SU-DHL-6 (cell line): ENCODE data around the gene IFT43.

ENCODE experiments used
- H2AFZ ChIP-seq: fragments of 200-600 bp; sonication (generic); 2 replicates; pipeline ENCODE4 v1.6.1; 2014; ENCODE audit warnings: low read depth, mild to moderate bottlenecking, moderate library complexity, mixed read lengths, antibody characterized with exemption, low read length; ENCODE audit not compliant: severe bottlenecking
- H3F3A ChIP-seq: fragments of 200-600 bp; shearing (Covaris generic); 2 replicates; pipeline ENCODE4 v1.6.0; 2016; ENCODE audit warnings: antibody characterized with exemption, mild to moderate bottlenecking; ENCODE audit not compliant: insufficient read depth
- H3K27ac ChIP-seq: fragments of 200-600 bp; sonication (generic); 2 replicates; pipeline ENCODE4 v1.5.1; 2016; ENCODE audit warnings: low read depth, mild to moderate bottlenecking, low read length, moderate library complexity, mixed read lengths
- H3K27me3 ChIP-seq: fragments of 200-600 bp; sonication (generic), shearing (Covaris generic); 2 replicates; pipeline ENCODE4 v1.6.0; 2014; ENCODE audit warnings: mild to moderate bottlenecking, low read length
- H3K36me3 ChIP-seq: fragments of 200-600 bp; sonication (generic); 2 replicates; pipeline ENCODE4 v1.6.1; 2014; ENCODE audit warnings: mild to moderate bottlenecking, low read length, mixed read lengths
- H3K4me2 ChIP-seq: fragments of 300-600, 200-600 bp; shearing (Covaris generic), sonication (generic); 2 replicates; pipeline ENCODE4 v1.6.0; 2014; ENCODE audit warnings: low read length, low read depth, mild to moderate bottlenecking; ENCODE audit not compliant: poor library complexity, severe bottlenecking
- H3K4me3 ChIP-seq: fragments of 200-600 bp; sonication (generic); 2 replicates; pipeline ENCODE4 v1.5.1; 2014; ENCODE audit warnings: antibody characterized with exemption, low read length, mild to moderate bottlenecking, mixed read lengths; ENCODE audit not compliant: insufficient read depth, poor library complexity, severe bottlenecking
- H3K79me2 ChIP-seq: fragments of 200-600 bp; sonication (generic); 2 replicates; pipeline ENCODE4 v1.6.1; 2014; ENCODE audit warnings: mild to moderate bottlenecking, low read length, moderate library complexity; ENCODE audit not compliant: insufficient read depth
- H3K9ac ChIP-seq: fragments of 200-600 bp; sonication (generic); 2 replicates; pipeline ENCODE4 v1.7.0; 2014; ENCODE audit warnings: mild to moderate bottlenecking, low read length
- H3K9me2 ChIP-seq: fragments of 200-600 bp; sonication (generic); replicated peaks from 2 replicates; pipeline ENCODE4 v1.6.1; 2014; ENCODE audit warnings: low read length; ENCODE audit not compliant: insufficient read depth
- H3K9me3 ChIP-seq: fragments of 200-600 bp; sonication (generic); 2 replicates; pipeline ENCODE4 v1.6.1; 2014; ENCODE audit warnings: low read length, mixed read lengths; ENCODE audit not compliant: insufficient read depth
- H4K20me1 ChIP-seq: fragments of 200-600 bp; sonication (generic); 2 replicates; pipeline ENCODE4 v1.6.1; 2014; ENCODE audit warnings: low read depth, mild to moderate bottlenecking, antibody characterized with exemption, low read length, moderate library complexity, mixed read lengths
- CTCF ChIP-seq: fragments of 200-600 bp; sonication (generic); IDR thresholded peaks from one replicate; pipeline ENCODE4 v1.5.1; 2017; ENCODE audit warnings: antibody characterized with exemption, mild to moderate bottlenecking, low read length, moderate library complexity; ENCODE audit not compliant: insufficient read depth, poor library complexity, severe bottlenecking
- EZH2phosphoT487 ChIP-seq: fragments of 200-600 bp; sonication (generic), shearing (Covaris generic); conservative IDR thresholded peaks from 2 replicates; pipeline ENCODE4 v1.6.1; 2018; ENCODE audit warnings: mild to moderate bottlenecking, antibody characterized with exemption, low read length, moderate library complexity, mixed read lengths

IFT43 gene

GRCh38 chr14:75986439-75986765 lies 839 bp downstream of the IFT43 start:
- peak overlapping the region; percentile 88 for H3K4me2 ChIP-seq
- H3F3A ChIP-seq = no peaks in the 10 kb centered on the region
- peak overlapping the region; percentile 91 for H2AFZ ChIP-seq
- H3K9me3 ChIP-seq = no peaks in the 10 kb centered on the region
- no peaks in the 10 kb centered on the region for H3K9me2 ChIP-seq
- no peaks in the 10 kb centered on the region for H3K36me3 ChIP-seq
- peak overlapping the region; percentile 70 for H3K4me3 ChIP-seq
- TF ChIP-seq EZH2phosphoT487 (no peak), CTCF (no peak)
- H4K20me1 ChIP-seq = no peaks in the 10 kb centered on the region
- H3K9ac ChIP-seq = peak overlapping the region; percentile 61
- H3K27ac ChIP-seq = no peak overlapping the region
- no peaks in the 10 kb centered on the region for H3K27me3 ChIP-seq
- no peaks in the 10 kb centered on the region for H3K79me2 ChIP-seq

GRCh38 chr14:75987201-75987970 lies 1.8 kb downstream of the IFT43 start:
- Histone ChIP-seq H3K27ac (no peak overlapping the region), H2AFZ (no peak overlapping the region), H3K9me2 (no peaks in the 10 kb centered on the region), H3K9ac (no peak overlapping the region), H3K4me2 (no peak overlapping the region), H4K20me1 (no peaks in the 10 kb centered on the region), H3K9me3 (no peaks in the 10 kb centered on the region), H3K79me2 (no peaks in the 10 kb centered on the region), H3K36me3 (no peaks in the 10 kb centered on the region), H3K4me3 (no peak overlapping the region), H3F3A (no peaks in the 10 kb centered on the region), H3K27me3 (no peaks in the 10 kb centered on the region)
- no peak for TF ChIP-seq CTCF
- TF ChIP-seq EZH2phosphoT487 = no peak

- no peak for TF ChIP-seq EZH2phosphoT487
- TF ChIP-seq CTCF = no peak
- H3K79me2 ChIP-seq = no peaks in the 10 kb centered on the region
- no peak overlapping the region for H3K4me2 ChIP-seq
- H3K9me2 ChIP-seq = no peaks in the 10 kb centered on the region
- no peaks in the 10 kb centered on the region for H3K27me3 ChIP-seq
- no peak overlapping the region for H3K9ac ChIP-seq
- H3K4me3 ChIP-seq = no peak overlapping the region
- H4K20me1 ChIP-seq = no peaks in the 10 kb centered on the region
- no peaks in the 10 kb centered on the region for H3K9me3 ChIP-seq
- H3F3A ChIP-seq = no peaks in the 10 kb centered on the region
- H3K27ac ChIP-seq = no peak overlapping the region
- H2AFZ ChIP-seq = no peak overlapping the region
- no peaks in the 10 kb centered on the region for H3K36me3 ChIP-seq
Measured at GRCh38 chr14:75989134-75989533, 3.6 kb downstream of the IFT43 start.
